Stimulated activated naive CD4-positive, alpha-beta T cell (primary cell): Measurements from ENCODE around the gene ZNF891.

ENCODE experiments used
- DNase-seq, 6 experiments: peaks; one replicate each; lab custom pipeline; 2025; lab: John Stamatoyannopoulos, UW

The ZNF891 gene

GRCh38 chr12:133061954-133062353 lies 68.1 kb downstream of the ZNF891 start:
- DNase-seq: no peak

GRCh38 chr12:133058203-133059113 lies 71.6 kb downstream of the ZNF891 start:
- peak in 1 of 6 experiments; percentile 23 for DNase-seq

- DNase-seq: peak in 2 of 6 experiments; percentile 5 to 31
Observed at GRCh38 chr12:133057446-133057845, 72.6 kb downstream of the ZNF891 start.
